Stimulated activated CD4-positive, alpha-beta T cell treated with anti-CD3 and anti-CD28 coated beads, Interleukin-15, amount 100 ng/mL, for 1 hour (primary cell): ENCODE data around the gene EPB41L5.
A peak's percentile ranks its signal among the peaks of the same experiment; 100 is the strongest.
"Not testable (repeated sequence)": the region's sequence is repeated elsewhere in the genome, so short reads cannot be mapped to it uniquely, and the experiment has no call there.

Experiments
- DNase-seq, 2 donors: peaks; one replicate each; pipeline ENCODE4 v3.0.0-alpha.2; 2020; ENCODE audit warnings: low read depth in 1 of 2, low spot score in 1 of 2

EPB41L5 gene

GRCh38 chr2:120192280-120192679 lies 179.4 kb downstream of the EPB41L5 start:
- no peak for DNase-seq

- DNase-seq, result no peak
These were observed 182.7 kb downstream of the EPB41L5 start for GRCh38 chr2:120195553-120195952.

GRCh38 chr2:120199817-120200459 lies 187.1 kb downstream of the EPB41L5 start:
- DNase-seq, result not testable (repeated sequence)

- no peak for DNase-seq
These were observed 190.6 kb downstream of the EPB41L5 start for GRCh38 chr2:120203251-120204021.

GRCh38 chr2:120204022-120204405 lies 191.1 kb downstream of the EPB41L5 start:
- DNase-seq, result no peak

- no peak for DNase-seq
These were observed 191.5 kb downstream of the EPB41L5 start for GRCh38 chr2:120204417-120204816.

GRCh38 chr2:120204945-120205670 lies 192.2 kb downstream of the EPB41L5 start:
- no peak for DNase-seq

- DNase-seq, result no peak
These were observed 193.2 kb downstream of the EPB41L5 start for GRCh38 chr2:120206022-120206581.

- DNase-seq, result no peak
These were observed 195.8 kb downstream of the EPB41L5 start for GRCh38 chr2:120208381-120209353.

- no peak for DNase-seq
These were observed 196.8 kb downstream of the EPB41L5 start for GRCh38 chr2:120209427-120210269.

- DNase-seq, result no peak
These were observed 197.4 kb downstream of the EPB41L5 start for GRCh38 chr2:120210270-120210693.

- no peak for DNase-seq
These were observed 205.3 kb downstream of the EPB41L5 start for GRCh38 chr2:120218181-120218580.

GRCh38 chr2:120219291-120219690 lies 206.4 kb downstream of the EPB41L5 start:
- DNase-seq, result no peak

GRCh38 chr2:120219766-120220165 lies 206.9 kb downstream of the EPB41L5 start:
- DNase-seq, result no peak

GRCh38 chr2:120220756-120221155 lies 207.9 kb downstream of the EPB41L5 start:
- no peak for DNase-seq

- no peak for DNase-seq
These were observed 208.7 kb downstream of the EPB41L5 start for GRCh38 chr2:120221616-120222015.

GRCh38 chr2:120222186-120223033 lies 209.5 kb downstream of the EPB41L5 start:
- no peak for DNase-seq

- peak; percentile 85 to 90 for DNase-seq
These were observed 210.4 kb downstream of the EPB41L5 start, which contains the start of gene TMEM185B for GRCh38 chr2:120223034-120223912. TMEM185B (minus strand) TSS chr2:120223400; CDS start chr2:120222976, 424 bp downstream.
